Testis (tissue), 3 donors: ENCODE results near the gene KTI12. TPM values are rescaled to one million over a fixed set of nuclear protein-coding genes. Genes with fewer than 3 reads are reported as not detected.

Source experiments
- DNase-seq: peaks from one replicate; pipeline ENCODE4 v3.0.0-alpha.2; 2019
- H3K27ac ChIP-seq, 2 donors: fragments of 200-600 bp; sonication (generic); one replicate each; pipeline ENCODE4 v1.5.1; 2019
- H3K27me3 ChIP-seq: fragments of 200-600 bp; sonication (generic); one replicate; pipeline ENCODE4 v1.5.1; 2019
- H3K36me3 ChIP-seq: fragments of 200-600 bp; sonication (generic); one replicate; pipeline ENCODE4 v1.5.1; 2017; ENCODE audit warnings: low read depth; ENCODE audit errors: missing control alignments
- H3K4me1 ChIP-seq: fragments of 200-600 bp; sonication (generic); one replicate; pipeline ENCODE4 v1.5.1; 2019
- H3K4me3 ChIP-seq, 2 donors: fragments of 200-600 bp; sonication (generic); one replicate each; pipeline ENCODE4 v1.5.1; 2017 to 2019
- H3K9me3 ChIP-seq: fragments of 200-600 bp; sonication (generic); one replicate; pipeline ENCODE4 v1.5.1; 2017
- CTCF ChIP-seq, 3 experiments: fragments of 450-650 bp in 2 of 3; fragments of 200-600 bp in 1 of 3; sonication (generic) in 1 of 3; IDR thresholded peaks; one replicate each; pipeline ENCODE4 v1.5.1; 2016 to 2019; ENCODE audit warnings: antibody characterized with exemption in 3 of 3, mild to moderate bottlenecking in 2 of 3, moderate library complexity in 1 of 3
- POLR2A ChIP-seq: fragments of 450-650 bp; IDR thresholded peaks from one replicate; pipeline ENCODE4 v1.6.1; 2017; ENCODE audit warnings: antibody characterized with exemption, mild to moderate bottlenecking, moderate library complexity
- WGBS, 2 donors: methylation state at CpG; one replicate each; pipeline ENCODE4 v1.1.5; 2018; 5-methylcytosine and 5-hydroxymethylcytosine counted together
- intact Hi-C: fragments of 100-400 bp; cut with DNase I; formaldehyde crosslinking; loops from one replicate; pipeline ENCODE4 v1.15.1; 2023; ENCODE audit warnings: low total_unique reads
- polyA plus RNA-seq: library from polyadenylated mRNA; stranded (reverse); fragments of 350-450 nt; fragmentation: Illumina TruSeq; extraction: RNeasy Lipid Tissue Mini Kit (QIAGEN cat#74804); gene quantifications from one replicate; pipeline ENCODE4 v1.2.3, GENCODE V29; 2014; ENCODE audit warnings: low read depth, low replicate concordance; ENCODE audit not compliant: insufficient read depth
- total RNA-seq, 2 donors: library from RNA; depleted of rRNA; stranded (reverse); fragments of >200 nt; gene quantifications; one replicate each; pipeline ENCODE4 v1.2.3, GENCODE V29; 2016

KTI12 gene
- total and polyA plus RNA-seq, 3 donors from 2014 or later, result 10.6 to 15.7 (median 15.2) TPM

GRCh38 chr1:52003877-52004276, 29.7 kb downstream of the KTI12 start:
- Histone ChIP-seq H3K36me3 (no peaks in the 10 kb centered on the region), H3K4me1 (peaks cover 26% of the 10 kb centered on the region), H3K9me3 (no peaks in the 10 kb centered on the region), H3K27me3 (no peaks in the 10 kb centered on the region), H3K4me3 (no peak overlapping the region), H3K27ac (no peak overlapping the region)
- intact Hi-C loops, result no loop called here
- TF ChIP-seq POLR2A (no peak), CTCF (IDR thresholded peaks at IDR 0.05) (no peak)
- 61 to 63% methylated on average over 4 of the region's 4 CpGs for WGBS, 2 donors
- DNase-seq, result no peak

DNA sequence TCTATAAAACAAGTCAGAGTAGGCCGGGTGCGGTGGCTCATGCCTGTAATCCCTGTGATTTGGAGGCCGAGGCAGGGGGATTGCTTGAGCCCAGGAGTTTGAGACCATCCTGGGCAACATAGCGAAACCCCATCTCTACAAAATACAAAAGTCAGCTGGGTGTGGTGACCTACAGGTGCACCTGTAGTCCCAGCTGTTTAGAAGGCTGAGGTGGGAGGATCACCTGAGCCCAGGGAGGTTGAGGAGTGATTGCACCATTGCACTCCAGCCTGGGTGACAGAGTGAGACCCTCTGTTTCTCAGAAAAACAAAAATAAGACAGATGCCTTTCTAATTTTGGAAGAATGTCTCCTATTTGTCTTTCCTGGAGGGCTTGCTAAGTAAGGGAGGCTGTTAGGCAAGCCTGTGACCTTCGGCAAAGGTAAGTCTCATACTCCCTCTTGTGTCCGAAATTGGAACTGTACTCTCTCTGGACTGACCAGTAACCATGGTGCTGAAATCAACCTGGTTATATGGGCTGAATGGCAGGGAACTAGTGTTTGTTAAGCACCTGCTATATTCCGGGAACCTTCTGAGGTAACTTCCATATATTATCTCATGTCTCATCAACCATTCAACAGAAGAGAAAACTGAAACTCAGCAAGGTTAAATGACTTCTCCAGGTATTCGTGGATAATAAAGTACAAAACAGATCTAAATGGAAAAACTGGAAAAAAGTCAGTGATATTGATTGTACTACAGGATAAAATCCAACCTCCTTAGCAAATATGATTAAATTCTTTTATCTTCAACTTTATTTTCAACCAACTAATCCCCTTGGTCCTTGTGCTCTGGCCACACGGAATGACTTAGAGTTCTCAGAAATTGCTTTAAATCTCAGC, 31.3 kb downstream of the KTI12 start:
- H3K4me1 ChIP-seq, result peaks cover 21% of the 10 kb centered on the region
- no peaks in the 10 kb centered on the region for H3K9me3 ChIP-seq
- peak; percentile 77 for DNase-seq
- WGBS, 2 donors, result 60 to 61% methylated on average over 9 of the region's 9 CpGs
- H3K27ac ChIP-seq, result no peak overlapping the region
- H3K27me3 ChIP-seq, result no peaks in the 10 kb centered on the region
- H3K4me3 ChIP-seq, result no peak overlapping the region
- TF ChIP-seq POLR2A (no peak), CTCF (IDR thresholded peaks at IDR 0.05) (peak; percentile 79 to 91 (median 90))
- no peaks in the 10 kb centered on the region for H3K36me3 ChIP-seq
- intact Hi-C loops, result no loop called here

DNA sequence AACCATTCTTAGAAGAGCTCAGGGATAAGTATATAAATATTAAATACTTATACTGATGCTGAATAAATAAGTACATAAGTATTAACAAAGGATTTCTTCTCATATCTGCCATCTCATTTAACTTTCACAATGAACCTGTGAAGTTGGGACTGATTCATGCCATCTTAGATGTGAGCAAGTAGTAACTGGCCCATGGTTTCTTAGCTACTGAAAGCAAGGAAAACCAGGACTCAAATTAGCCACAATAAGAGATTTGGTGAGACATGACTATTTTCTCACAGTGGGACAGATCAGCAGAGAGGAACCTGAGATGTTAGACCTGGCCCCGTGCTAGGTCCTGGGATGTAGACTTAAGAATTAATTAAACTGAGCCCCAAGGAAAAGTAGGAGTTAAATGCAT, 34.9 kb downstream of the KTI12 start:
- WGBS, 2 donors, result 76 to 100% methylated on average over 1 of the region's 1 CpG
- Histone ChIP-seq H3K27me3 (no peaks in the 10 kb centered on the region), H3K9me3 (no peaks in the 10 kb centered on the region), H3K36me3 (no peaks in the 10 kb centered on the region), H3K27ac (no peak overlapping the region), H3K4me1 (no peaks in the 10 kb centered on the region), H3K4me3 (no peak overlapping the region)
- TF ChIP-seq CTCF (IDR thresholded peaks at IDR 0.05) (no peak), POLR2A (no peak)
- no peak for DNase-seq
- intact Hi-C loops, result no loop called here

DNA sequence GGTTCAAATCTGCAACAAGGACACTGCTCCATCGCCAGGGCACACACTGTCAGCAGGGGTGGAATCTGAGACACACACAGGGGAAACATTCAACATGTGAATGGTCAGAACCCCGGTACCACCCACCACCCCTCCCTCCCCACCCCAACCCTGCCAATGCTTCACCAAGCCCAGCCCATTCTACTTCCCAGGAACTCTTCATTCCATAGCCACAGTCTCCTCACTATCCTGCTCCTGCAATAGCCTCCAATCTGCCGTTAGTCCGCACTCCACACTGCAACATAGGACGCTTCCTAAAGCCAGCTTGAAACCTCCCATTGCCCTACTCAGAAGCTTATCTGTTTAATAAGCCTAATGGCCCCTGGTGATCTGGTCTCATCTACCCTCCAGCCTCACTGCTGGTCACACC, 35.6 kb downstream of the KTI12 start:
- TF ChIP-seq CTCF (IDR thresholded peaks at IDR 0.05) (no peak), POLR2A (no peak)
- intact Hi-C loops, result no loop called here
- Histone ChIP-seq H3K4me1 (no peaks in the 10 kb centered on the region), H3K27ac (no peak overlapping the region), H3K36me3 (no peaks in the 10 kb centered on the region), H3K4me3 (no peak overlapping the region), H3K9me3 (no peaks in the 10 kb centered on the region), H3K27me3 (no peaks in the 10 kb centered on the region)
- 62 to 73% methylated on average over 5 of the region's 5 CpGs for WGBS, 2 donors
- DNase-seq, result no peak
